Activated T-cell treated with anti-CD3 and anti-CD28 coated beads, Interleukin-2, amount 50 U/mL, for 4 hours (primary cell): ENCODE results near the gene TMEM179. TPM values are rescaled to one million over a fixed set of nuclear protein-coding genes. Genes with fewer than 3 reads are reported as not detected.

ENCODE experiments used
- ATAC-seq, 2 donors: fragments of 200-7000 bp; cut with Tn5 transposase; one replicate each; pipeline ENCODE4 v1.10.0; 2021
- DNase-seq: peaks from one replicate; pipeline ENCODE4 v3.0.0-alpha.2; 2020
- H3K27me3 Mint-ChIP-seq: one replicate; pipeline ENCODE4 v1.8.0; 2021; ENCODE audit warnings: low read depth, mixed read lengths
- H3K36me3 Mint-ChIP-seq: one replicate; pipeline ENCODE4 v1.8.0; 2022; ENCODE audit warnings: mixed read lengths; ENCODE audit not compliant: insufficient read depth
- H3K4me1 Mint-ChIP-seq: one replicate; pipeline ENCODE4 v1.8.0; 2021; ENCODE audit warnings: low read depth, mixed read lengths
- H3K4me3 Mint-ChIP-seq: one replicate; pipeline ENCODE4 v1.8.0; 2021; ENCODE audit warnings: mild to moderate bottlenecking, moderate library complexity, mixed read lengths
- H3K9me3 Mint-ChIP-seq: one replicate; pipeline ENCODE4 v1.8.0; 2021; ENCODE audit warnings: mixed read lengths
- total RNA-seq, 3 donors: library from RNA; stranded (reverse); gene quantifications; one replicate each; pipeline ENCODE4 v1.2.1, GENCODE V29; 2021

The TMEM179 gene
- total RNA-seq, 3 donors from 2014 or later: not detected

DNA sequence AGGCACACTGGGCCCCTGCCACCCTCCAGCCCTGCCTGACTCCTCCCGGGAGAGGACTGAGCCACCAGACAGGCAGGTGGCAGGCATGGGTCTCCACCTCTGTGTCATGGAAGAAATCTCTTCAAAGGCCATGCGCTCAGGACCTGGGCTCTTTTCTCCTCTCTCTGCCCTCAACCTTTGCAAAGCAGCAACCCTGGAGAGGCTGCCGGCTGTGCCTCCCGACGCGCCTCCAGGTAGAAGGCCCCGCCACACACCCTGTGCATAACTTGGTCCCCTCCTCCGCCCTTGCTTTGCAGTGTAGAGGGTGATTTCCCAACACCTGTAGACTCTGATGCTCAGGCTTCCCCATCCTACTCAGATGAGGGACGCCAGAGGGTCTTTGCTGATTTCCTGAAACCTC lies 28.2 kb upstream of the TMEM179 start:
- ATAC-seq (no peak), DNase-seq (no peak)
- Mint-ChIP-seq H3K27me3 (peaks cover 5% of the 10 kb centered on the region), H3K9me3 (peaks cover 12% of the 10 kb centered on the region), H3K4me1 (no peaks in the 10 kb centered on the region), H3K36me3 (no peaks in the 10 kb centered on the region), H3K4me3 (no peak overlapping the region)

GRCh38 chr14:104624939-104625338 lies 20.4 kb upstream of the TMEM179 start:
- Mint-ChIP-seq H3K9me3 (peaks cover 25% of the 10 kb centered on the region), H3K36me3 (no peaks in the 10 kb centered on the region), H3K4me1 (no peaks in the 10 kb centered on the region), H3K4me3 (no peak overlapping the region), H3K27me3 (peaks cover 31% of the 10 kb centered on the region)
- DNase-seq (no peak), ATAC-seq (no peak)

- ATAC-seq (no peak), DNase-seq (no peak)
- H3K9me3 Mint-ChIP-seq: no peaks in the 10 kb centered on the region
- no peaks in the 10 kb centered on the region for H3K36me3 Mint-ChIP-seq
- H3K4me1 Mint-ChIP-seq: peaks cover 2% of the 10 kb centered on the region
- peaks cover 43% of the 10 kb centered on the region for H3K27me3 Mint-ChIP-seq
- H3K4me3 Mint-ChIP-seq: no peak overlapping the region
Observed at GRCh38 chr14:104614126-104614812, 9.7 kb upstream of the TMEM179 start.

GRCh38 chr14:104611881-104612280 lies 7.3 kb upstream of the TMEM179 start:
- DNase-seq: no peak
- Mint-ChIP-seq H3K27me3 (peaks cover 42% of the 10 kb centered on the region), H3K4me3 (no peak overlapping the region), H3K36me3 (no peaks in the 10 kb centered on the region), H3K9me3 (no peaks in the 10 kb centered on the region), H3K4me1 (no peaks in the 10 kb centered on the region)
- no peak for ATAC-seq

- Mint-ChIP-seq H3K4me1 (no peaks in the 10 kb centered on the region), H3K4me3 (no peak overlapping the region), H3K36me3 (no peaks in the 10 kb centered on the region), H3K27me3 (peaks cover 46% of the 10 kb centered on the region), H3K9me3 (no peaks in the 10 kb centered on the region)
- DNase-seq (no peak), ATAC-seq (no peak)
Observed at GRCh38 chr14:104610749-104611310, 6.3 kb upstream of the TMEM179 start.

GRCh38 chr14:104609666-104610065 lies 5.1 kb upstream of the TMEM179 start:
- DNase-seq (no peak), ATAC-seq (no peak)
- H3K9me3 Mint-ChIP-seq: no peaks in the 10 kb centered on the region
- H3K4me1 Mint-ChIP-seq: no peaks in the 10 kb centered on the region
- no peak overlapping the region for H3K4me3 Mint-ChIP-seq
- peaks cover 56% of the 10 kb centered on the region for H3K27me3 Mint-ChIP-seq
- no peaks in the 10 kb centered on the region for H3K36me3 Mint-ChIP-seq

- no peak overlapping the region for H3K4me3 Mint-ChIP-seq
- DNase-seq (no peak), ATAC-seq (no peak)
- no peaks in the 10 kb centered on the region for H3K9me3 Mint-ChIP-seq
- peaks cover 62% of the 10 kb centered on the region for H3K27me3 Mint-ChIP-seq
- H3K4me1 Mint-ChIP-seq: peaks cover 3% of the 10 kb centered on the region
- H3K36me3 Mint-ChIP-seq: no peaks in the 10 kb centered on the region
Observed at GRCh38 chr14:104603711-104604401, 716 bp downstream of the TMEM179 start.

GRCh38 chr14:104602933-104603325 lies 1.6 kb downstream of the TMEM179 start:
- Mint-ChIP-seq H3K27me3 (peaks cover 59% of the 10 kb centered on the region), H3K4me3 (no peak overlapping the region), H3K4me1 (peaks cover 3% of the 10 kb centered on the region), H3K36me3 (no peaks in the 10 kb centered on the region), H3K9me3 (no peaks in the 10 kb centered on the region)
- DNase-seq (peak; percentile 1), ATAC-seq (no peak)

DNA sequence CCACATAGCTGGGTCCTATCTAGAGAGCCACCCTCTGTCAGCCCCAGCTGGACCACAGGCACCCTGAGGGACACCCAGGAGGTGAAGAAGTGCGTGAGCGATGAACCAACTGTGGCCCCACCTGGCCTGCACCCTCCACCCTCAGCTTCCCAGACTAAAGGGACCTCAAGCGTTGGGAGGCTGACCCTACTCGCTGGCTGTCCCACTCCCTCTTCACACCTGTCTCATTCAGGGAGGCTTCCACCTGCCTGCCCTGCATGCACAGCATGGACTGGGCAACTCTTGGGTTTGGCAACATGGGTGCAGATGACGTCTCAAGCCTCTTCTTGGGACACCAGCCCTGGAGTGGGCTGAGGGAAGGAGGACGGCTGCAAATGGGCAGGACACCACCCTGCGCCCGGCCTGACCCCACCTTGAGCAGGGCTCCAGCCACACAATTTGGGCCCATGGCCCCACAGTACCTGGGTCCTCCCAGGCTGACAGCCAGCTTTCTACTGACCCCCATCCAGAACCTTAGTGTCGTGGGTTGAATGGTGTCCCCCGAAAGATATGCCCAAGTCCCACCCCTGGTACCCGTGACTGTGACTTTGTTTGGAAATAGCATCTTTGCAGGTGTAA lies 2.1 kb downstream of the TMEM179 start:
- no peak for ATAC-seq
- H3K4me3 Mint-ChIP-seq: no peak overlapping the region
- no peak for DNase-seq
- peaks cover 3% of the 10 kb centered on the region for H3K4me1 Mint-ChIP-seq
- H3K36me3 Mint-ChIP-seq: no peaks in the 10 kb centered on the region
- no peaks in the 10 kb centered on the region for H3K9me3 Mint-ChIP-seq
- peaks cover 57% of the 10 kb centered on the region for H3K27me3 Mint-ChIP-seq

- ATAC-seq: no peak
- H3K4me3 Mint-ChIP-seq: no peak overlapping the region
- no peak for DNase-seq
- no peaks in the 10 kb centered on the region for H3K36me3 Mint-ChIP-seq
- H3K4me1 Mint-ChIP-seq: peaks cover 3% of the 10 kb centered on the region
- no peaks in the 10 kb centered on the region for H3K9me3 Mint-ChIP-seq
- peaks cover 51% of the 10 kb centered on the region for H3K27me3 Mint-ChIP-seq
Observed at GRCh38 chr14:104601786-104602185, 2.8 kb downstream of the TMEM179 start.

GRCh38 chr14:104600805-104601204 lies 3.8 kb downstream of the TMEM179 start:
- no peak for DNase-seq
- no peak for ATAC-seq
- Mint-ChIP-seq H3K36me3 (no peaks in the 10 kb centered on the region), H3K9me3 (no peaks in the 10 kb centered on the region), H3K27me3 (peaks cover 46% of the 10 kb centered on the region), H3K4me1 (peaks cover 3% of the 10 kb centered on the region), H3K4me3 (no peak overlapping the region)

- peaks cover 44% of the 10 kb centered on the region for H3K27me3 Mint-ChIP-seq
- ATAC-seq: no peak
Observed at GRCh38 chr14:104600141-104600643, 4.4 kb downstream of the TMEM179 start.

DNA sequence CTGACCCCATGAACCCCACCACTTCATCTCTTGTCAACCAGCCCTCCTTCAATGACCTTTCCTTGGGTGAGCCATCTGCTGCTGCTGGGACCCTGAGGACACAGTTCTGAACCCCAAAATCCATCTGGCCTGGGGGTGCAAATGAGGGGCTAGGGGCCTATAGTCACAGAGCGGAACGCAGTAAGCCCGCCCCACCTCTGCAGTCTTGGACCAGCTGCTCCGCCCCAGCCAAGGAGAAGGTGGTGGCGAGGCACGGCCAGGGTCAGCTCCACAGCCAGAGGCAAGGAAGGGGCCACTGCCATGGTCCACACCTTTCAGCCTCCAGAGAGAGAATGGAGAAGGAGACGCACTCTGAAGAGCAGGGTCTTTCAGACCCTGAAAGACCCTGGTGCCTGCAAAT lies 5.1 kb downstream of the TMEM179 start:
- Mint-ChIP-seq H3K4me3 (no peak overlapping the region), H3K9me3 (no peaks in the 10 kb centered on the region), H3K4me1 (peaks cover 3% of the 10 kb centered on the region), H3K36me3 (no peaks in the 10 kb centered on the region), H3K27me3 (peaks cover 41% of the 10 kb centered on the region)
- DNase-seq (no peak), ATAC-seq (no peak)

More at GRCh38 chr14:104600141-104600643, 4.4 kb downstream of the TMEM179 start:
- Mint-ChIP-seq H3K36me3 (no peaks in the 10 kb centered on the region), H3K4me3 (no peak overlapping the region), H3K4me1 (peaks cover 3% of the 10 kb centered on the region), H3K9me3 (no peaks in the 10 kb centered on the region)
- no peak for DNase-seq

- peaks cover under 1% of the 10 kb centered on the region for H3K4me1 Mint-ChIP-seq
- ATAC-seq (no peak), DNase-seq (no peak)
- peaks cover 37% of the 10 kb centered on the region for H3K27me3 Mint-ChIP-seq
- H3K36me3 Mint-ChIP-seq: no peaks in the 10 kb centered on the region
- H3K4me3 Mint-ChIP-seq: no peak overlapping the region
- H3K9me3 Mint-ChIP-seq: no peaks in the 10 kb centered on the region
Observed at GRCh38 chr14:104598910-104599273, 5.7 kb downstream of the TMEM179 start.
